Upper lobe of right lung (tissue), 1 donor: ENCODE measurements around the gene DNAJB8. TPM values are rescaled to one million over a fixed set of nuclear protein-coding genes. Genes with fewer than 3 reads are reported as not detected.

ENCODE experiments used
- ATAC-seq: fragments of 200-7000 bp; cut with Tn5 transposase; one replicate; pipeline ENCODE4 v1.9.1; 2020; ENCODE audit warnings: mild to moderate bottlenecking, moderate library complexity
- DNase-seq: peaks from one replicate; pipeline ENCODE4 v3.0.0-alpha.2; 2020
- H3K27ac ChIP-seq: fragments of 200-600 bp; one replicate; pipeline ENCODE4 v1.8.0; 2022
- H3K27me3 ChIP-seq: fragments of 200-600 bp; one replicate; pipeline ENCODE4 v1.8.0; 2022; ENCODE audit warnings: mild to moderate bottlenecking
- H3K36me3 ChIP-seq: fragments of 200-600 bp; one replicate; pipeline ENCODE4 v1.8.0; 2022
- H3K4me1 ChIP-seq: fragments of 200-600 bp; one replicate; pipeline ENCODE4 v1.8.0; 2022
- H3K4me3 ChIP-seq: fragments of 200-600 bp; one replicate; pipeline ENCODE4 v1.8.0; 2022; ENCODE audit warnings: mild to moderate bottlenecking
- H3K9me3 ChIP-seq: fragments of 200-600 bp; one replicate; pipeline ENCODE4 v1.8.0; 2022
- CTCF ChIP-seq: fragments of 200-600 bp; IDR thresholded peaks from one replicate; pipeline ENCODE4 v1.8.0; 2022; ENCODE audit warnings: antibody characterized with exemption
- intact Hi-C: fragments of 100-400 bp; cut with DNase I; formaldehyde crosslinking; loops from one replicate; pipeline ENCODE4 v1.11.0; 2022
- total RNA-seq: library from RNA; stranded (reverse); fragmentation: NEBNext Ultra II Directional; extraction: Animal tissue kit (Norgen Biotek cat#: 25700); gene quantifications from one replicate; pipeline ENCODE4 v1.2.1, GENCODE V29; 2021
- donor health status: DM: no; HTN: yes; CAD: no; lungs with severe emphysema.

The DNAJB8 gene
- total RNA-seq, 1 donor from 2014 or later = not detected

- DNase-seq = no peak
- TF ChIP-seq CTCF = no peak
- H3K4me3 ChIP-seq = no peak overlapping the region
- H3K36me3 ChIP-seq = no peaks in the 10 kb centered on the region
- H3K27me3 ChIP-seq = peaks cover 57% of the 10 kb centered on the region
- H3K4me1 ChIP-seq = peaks cover 10% of the 10 kb centered on the region
- H3K27ac ChIP-seq = no peak overlapping the region
- intact Hi-C loops = no loop called here
- ATAC-seq = no peak
- H3K9me3 ChIP-seq = no peaks in the 10 kb centered on the region
Observed at GRCh38 chr3:128478576-128479506, 12.2 kb upstream of the DNAJB8 start.

- Histone ChIP-seq H3K4me1 (no peaks in the 10 kb centered on the region), H3K27me3 (peaks cover 37% of the 10 kb centered on the region), H3K27ac (no peak overlapping the region), H3K36me3 (no peaks in the 10 kb centered on the region), H3K9me3 (no peaks in the 10 kb centered on the region), H3K4me3 (no peak overlapping the region)
- no peak for TF ChIP-seq CTCF
- intact Hi-C loops = no loop called here
- ATAC-seq (no peak), DNase-seq (no peak)
Observed at GRCh38 chr3:128476659-128477058, 10.0 kb upstream of the DNAJB8 start.

- ATAC-seq (no peak), DNase-seq (no peak)
- intact Hi-C loops = no loop called here
- peaks cover 24% of the 10 kb centered on the region for H3K27me3 ChIP-seq
- H3K27ac ChIP-seq = no peak overlapping the region
- no peak overlapping the region for H3K4me3 ChIP-seq
- no peak for TF ChIP-seq CTCF
- no peaks in the 10 kb centered on the region for H3K4me1 ChIP-seq
- no peaks in the 10 kb centered on the region for H3K36me3 ChIP-seq
- no peaks in the 10 kb centered on the region for H3K9me3 ChIP-seq
Observed at GRCh38 chr3:128475355-128475754, 8.7 kb upstream of the DNAJB8 start.

- ATAC-seq = no peak
- Histone ChIP-seq H3K27me3 (peaks cover 11% of the 10 kb centered on the region), H3K27ac (no peak overlapping the region), H3K9me3 (no peaks in the 10 kb centered on the region), H3K4me1 (no peaks in the 10 kb centered on the region), H3K4me3 (no peak overlapping the region), H3K36me3 (no peaks in the 10 kb centered on the region)
- no peak for TF ChIP-seq CTCF
- no peak for DNase-seq
- intact Hi-C loops = no loop called here
Observed at GRCh38 chr3:128473737-128474136, 7.0 kb upstream of the DNAJB8 start.

GRCh38 chr3:128473180-128473519 lies 6.5 kb upstream of the DNAJB8 start:
- no peak overlapping the region for H3K27ac ChIP-seq
- H3K4me1 ChIP-seq = no peaks in the 10 kb centered on the region
- no peak for TF ChIP-seq CTCF
- no peaks in the 10 kb centered on the region for H3K9me3 ChIP-seq
- ATAC-seq = no peak
- H3K36me3 ChIP-seq = no peaks in the 10 kb centered on the region
- intact Hi-C loops = no loop called here
- H3K4me3 ChIP-seq = no peak overlapping the region
- H3K27me3 ChIP-seq = peaks cover 5% of the 10 kb centered on the region
- no peak for DNase-seq
